Caco-2 (cell line): ENCODE results near the gene GDF7. TPM values are rescaled to one million over a fixed set of nuclear protein-coding genes. Genes with fewer than 3 reads are reported as not detected.

Source experiments
- BruUV-seq: library from RNA; stranded (reverse); fragments of 400-500 nt; replicated peaks from 2 replicates; lab custom pipeline; 2021; lab: Mats Ljungman, UMichigan
- CTCF ChIA-PET: fragments of 300-600 bp; sonication (Branson Sonifier 250); formaldehyde crosslinking; loops from one replicate; lab custom pipeline; 2022; ENCODE audit warnings: antibody characterized with exemption; lab: Charles Lee
- POLR2A ChIA-PET: fragments of 300-600 bp; sonication (Branson Sonifier 250); formaldehyde crosslinking; loops from one replicate; lab custom pipeline; 2022; ENCODE audit warnings: antibody characterized with exemption; lab: Charles Lee
- DNase-seq, 2 experiments: peaks; one replicate each; pipeline versions ENCODE4 v3.0.0 to v3.0.0-alpha.2; 2020 to 2022
- H3K27me3 ChIP-seq: replicated peaks from 2 replicates; pipeline ENCODE4 v1.6.0; 2011; ENCODE audit warnings: low read length; ENCODE audit not compliant: control insufficient read depth, insufficient read depth
- H3K36me3 ChIP-seq: 2 replicates; pipeline ENCODE4 v1.5.1; 2011; ENCODE audit warnings: low read length; ENCODE audit not compliant: control insufficient read depth, insufficient read depth
- H3K4me1 ChIP-seq: fragments of 250-450 bp; sonication (Bioruptor Pico); 2 replicates; pipeline ENCODE4 v1.5.1; 2020; ENCODE audit warnings: mild to moderate bottlenecking
- H3K4me3 ChIP-seq: 2 replicates; pipeline ENCODE4 v1.5.1; 2011; ENCODE audit warnings: low read depth, mild to moderate bottlenecking, control low read depth, low read length
- H3K9me3 ChIP-seq: fragments of 250-450 bp; sonication (Bioruptor Pico); 2 replicates; pipeline ENCODE4 v1.5.1; 2020; ENCODE audit warnings: mild to moderate bottlenecking, moderate library complexity
- H3K27ac Mint-ChIP-seq: one replicate; pipeline ENCODE4 v1.8.0; 2022; ENCODE audit warnings: mixed read lengths; ENCODE audit not compliant: unreplicated experiment
- H3K27me3 Mint-ChIP-seq: one replicate; pipeline ENCODE4 v1.8.0; 2022; ENCODE audit warnings: mixed read lengths; ENCODE audit not compliant: insufficient read depth, unreplicated experiment
- H3K36me3 Mint-ChIP-seq: one replicate; pipeline ENCODE4 v1.8.0; 2022; ENCODE audit warnings: mild to moderate bottlenecking, mixed read lengths; ENCODE audit not compliant: insufficient read depth, unreplicated experiment
- H3K4me1 Mint-ChIP-seq: one replicate; pipeline ENCODE4 v1.8.0; 2022; ENCODE audit warnings: low read depth, mixed read lengths; ENCODE audit not compliant: unreplicated experiment
- H3K4me3 Mint-ChIP-seq: one replicate; pipeline ENCODE4 v1.8.0; 2022; ENCODE audit warnings: mild to moderate bottlenecking, moderate library complexity, mixed read lengths; ENCODE audit not compliant: unreplicated experiment
- H3K9me3 Mint-ChIP-seq: one replicate; pipeline ENCODE4 v1.8.0; 2022; ENCODE audit warnings: mixed read lengths; ENCODE audit not compliant: unreplicated experiment
- intact Hi-C: fragments of 100-400 bp; cut with micrococcal nuclease; formaldehyde crosslinking; loops from one replicate; pipeline ENCODE4 v1.10.0; 2022; ENCODE audit not compliant: unreplicated experiment
- total RNA-seq: library from RNA; stranded (reverse); gene quantifications from 2 replicates; pipeline ENCODE4 v1.2.3, GENCODE V29; 2022
- TF ChIP-seq, protein P1 (sequence below), 2 experiments: fragments of 200-600 bp in 1 of 2; IDR thresholded peaks; 1 replicate in 1 of 2; 2 replicates in 1 of 2; pipeline versions ENCODE4 v1.5.1 to v1.8.0; 2011 to 2022; ENCODE audit warnings: antibody characterized with exemption in 1 of 2, control low read depth in 1 of 2, inconsistent platforms in 1 of 2, low read depth in 1 of 2, low read length in 1 of 2, mild to moderate bottlenecking in 1 of 2, moderate library complexity in 1 of 2; ENCODE audit not compliant: insufficient read depth in 1 of 2, severe bottlenecking in 1 of 2, unreplicated experiment in 1 of 2

GDF7 gene
- total RNA-seq, 1 experiment from 2014 or later: 1.7 TPM

DNA sequence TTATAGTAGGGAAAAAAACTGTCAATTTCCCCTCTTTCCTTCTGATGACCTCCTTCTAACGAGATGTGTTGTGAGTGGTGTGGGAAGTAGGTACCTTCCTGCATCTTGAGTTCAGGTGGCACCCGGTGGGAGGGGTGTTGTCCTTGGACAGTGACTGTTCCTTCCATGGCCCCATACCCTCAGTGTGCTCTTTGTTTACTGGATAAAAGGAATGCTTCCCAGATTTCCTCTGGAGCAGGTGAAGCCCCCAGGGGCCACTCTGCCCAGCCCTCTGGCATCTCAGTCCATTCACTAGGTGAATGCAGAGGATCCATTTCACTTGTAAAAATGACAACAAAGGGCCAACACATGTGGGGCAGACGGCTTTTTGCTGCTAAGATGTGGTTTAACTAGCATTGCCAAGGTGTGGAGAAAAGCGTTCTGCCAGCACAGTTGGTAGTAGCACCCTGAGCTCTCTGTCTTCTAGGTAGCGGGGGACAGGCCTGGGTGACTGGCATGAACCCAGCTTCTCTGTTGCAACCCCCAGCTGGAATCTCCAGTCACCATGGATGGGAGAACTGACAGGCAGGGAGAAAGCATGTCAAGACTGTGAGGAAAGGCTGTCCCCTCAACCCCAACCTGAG, 6.9 kb downstream of the GDF7 start:
- Histone ChIP-seq H3K36me3 (no peaks in the 10 kb centered on the region), H3K27me3 (no peaks in the 10 kb centered on the region), H3K4me3 (no peak overlapping the region), H3K4me1 (peaks cover 15% of the 10 kb centered on the region), H3K9me3 (no peaks in the 10 kb centered on the region)
- intact Hi-C loops: no loop called here
- ChIA-PET POLR2A (no interaction called here), CTCF (interaction anchor here (7.1 kb wide), 1 partner anchor 13 kb away, joined by 281 read pairs; no protein-coding TSS in a partner anchor)
- Mint-ChIP-seq H3K4me3 (no peak overlapping the region), H3K36me3 (peaks cover 36% of the 10 kb centered on the region), H3K27ac (no peak overlapping the region), H3K4me1 (peaks cover 25% of the 10 kb centered on the region), H3K27me3 (no peaks in the 10 kb centered on the region), H3K9me3 (no peaks in the 10 kb centered on the region)
- TF ChIP-seq, protein P1, sequence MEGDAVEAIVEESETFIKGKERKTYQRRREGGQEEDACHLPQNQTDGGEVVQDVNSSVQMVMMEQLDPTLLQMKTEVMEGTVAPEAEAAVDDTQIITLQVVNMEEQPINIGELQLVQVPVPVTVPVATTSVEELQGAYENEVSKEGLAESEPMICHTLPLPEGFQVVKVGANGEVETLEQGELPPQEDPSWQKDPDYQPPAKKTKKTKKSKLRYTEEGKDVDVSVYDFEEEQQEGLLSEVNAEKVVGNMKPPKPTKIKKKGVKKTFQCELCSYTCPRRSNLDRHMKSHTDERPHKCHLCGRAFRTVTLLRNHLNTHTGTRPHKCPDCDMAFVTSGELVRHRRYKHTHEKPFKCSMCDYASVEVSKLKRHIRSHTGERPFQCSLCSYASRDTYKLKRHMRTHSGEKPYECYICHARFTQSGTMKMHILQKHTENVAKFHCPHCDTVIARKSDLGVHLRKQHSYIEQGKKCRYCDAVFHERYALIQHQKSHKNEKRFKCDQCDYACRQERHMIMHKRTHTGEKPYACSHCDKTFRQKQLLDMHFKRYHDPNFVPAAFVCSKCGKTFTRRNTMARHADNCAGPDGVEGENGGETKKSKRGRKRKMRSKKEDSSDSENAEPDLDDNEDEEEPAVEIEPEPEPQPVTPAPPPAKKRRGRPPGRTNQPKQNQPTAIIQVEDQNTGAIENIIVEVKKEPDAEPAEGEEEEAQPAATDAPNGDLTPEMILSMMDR (IDR thresholded peaks at IDR 0.05; ENCODE audit: insufficient read depth in 1 of 2, low read depth in 1 of 2, low read length in 1 of 2, severe bottlenecking in 1 of 2, unreplicated experiment in 1 of 2): no peak
- BruUV-seq: no TSS peak
- DNase-seq: no peak

DNA sequence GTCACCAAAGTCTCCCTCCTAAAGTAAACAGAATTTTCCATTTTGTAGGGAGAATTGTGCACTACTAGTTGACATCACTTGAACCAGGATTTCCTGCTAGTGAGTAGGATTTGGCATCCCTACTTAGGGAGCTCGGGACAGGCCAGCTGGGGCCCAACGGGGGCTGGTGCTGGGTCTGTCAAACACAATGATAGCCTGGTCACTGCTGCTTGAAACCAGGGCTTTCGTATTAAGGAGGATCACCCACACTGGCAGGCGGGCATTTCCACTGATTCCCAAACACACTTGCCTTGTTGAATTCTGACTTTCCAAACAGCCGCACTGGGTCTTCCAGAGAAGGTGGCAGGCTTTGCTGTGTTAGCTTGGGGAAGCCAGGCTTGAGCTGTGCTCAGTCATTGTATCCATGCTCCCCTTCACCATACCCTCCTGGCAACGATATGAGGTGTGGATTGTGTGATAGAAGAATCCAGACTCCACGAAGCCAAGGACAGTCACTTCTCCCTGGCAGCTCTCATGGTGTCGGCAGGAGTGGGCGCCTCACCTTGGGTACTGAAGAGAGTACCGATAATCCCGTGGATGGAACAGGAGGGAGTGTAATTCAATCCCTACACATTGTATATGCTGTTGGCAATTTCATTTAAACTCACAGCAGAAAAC, 7.5 kb downstream of the GDF7 start:
- intact Hi-C loops: no loop called here
- no peak overlapping the region for H3K4me3 ChIP-seq
- H3K36me3 ChIP-seq: no peaks in the 10 kb centered on the region
- H3K27me3 ChIP-seq: no peaks in the 10 kb centered on the region
- H3K27ac Mint-ChIP-seq: peak overlapping the region; percentile 69
- H3K36me3 Mint-ChIP-seq: peaks cover 36% of the 10 kb centered on the region
- H3K4me1 Mint-ChIP-seq: peaks cover 25% of the 10 kb centered on the region
- no peaks in the 10 kb centered on the region for H3K9me3 Mint-ChIP-seq
- H3K9me3 ChIP-seq: no peaks in the 10 kb centered on the region
- H3K27me3 Mint-ChIP-seq: no peaks in the 10 kb centered on the region
- TF ChIP-seq, protein P1 (IDR thresholded peaks at IDR 0.05; ENCODE audit: insufficient read depth in 1 of 2, low read depth in 1 of 2, low read length in 1 of 2, severe bottlenecking in 1 of 2, unreplicated experiment in 1 of 2): no peak
- H3K4me3 Mint-ChIP-seq: no peak overlapping the region
- ChIA-PET POLR2A (interaction anchor here (0.7 kb wide), 1 partner anchor 250 kb away, joined by 3 read pairs; no protein-coding TSS in a partner anchor), CTCF (interaction anchor here (3.3 to 7.1 kb wide), 2 partner anchors 7 to 14 kb away, joined by 72 to 281 read pairs; partner anchors contain the start of gene GDF7)
- BruUV-seq: no TSS peak
- no peak for DNase-seq
- H3K4me1 ChIP-seq: peaks cover 15% of the 10 kb centered on the region

DNA sequence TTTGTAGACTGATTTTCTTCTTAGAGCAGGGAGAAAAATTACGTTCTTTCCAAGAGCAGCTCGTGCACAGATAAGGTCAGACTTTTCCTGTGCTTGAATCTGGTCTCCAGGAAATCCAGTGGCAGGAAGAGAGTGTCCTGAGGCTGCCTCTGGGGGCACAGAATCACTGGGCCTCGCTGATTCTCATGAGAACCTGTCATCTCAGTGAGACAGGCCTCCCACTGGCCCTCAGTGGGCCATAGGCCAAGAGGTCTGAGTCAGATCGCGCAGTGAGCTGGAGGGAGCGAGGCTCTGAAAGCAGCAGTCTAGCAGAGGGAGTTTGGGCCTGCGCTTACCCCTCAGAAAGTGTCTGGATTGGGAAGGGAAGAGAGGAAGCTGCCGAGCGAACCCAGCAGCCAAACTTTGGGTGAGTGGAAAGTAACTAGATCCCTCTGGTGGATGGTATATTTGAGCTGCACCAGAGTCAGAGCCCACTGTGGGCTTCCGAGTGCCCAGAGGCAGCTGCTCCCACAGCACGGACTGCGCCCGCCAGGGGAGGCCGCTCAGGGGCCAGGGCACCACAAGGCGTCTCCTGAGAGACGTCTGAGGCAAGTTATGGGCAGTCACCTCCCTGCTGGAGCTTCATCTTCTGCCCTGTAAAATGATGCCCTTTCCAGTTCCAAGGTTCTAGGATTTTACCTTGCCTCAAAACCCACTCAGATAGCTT, 8.2 kb downstream of the GDF7 start:
- Mint-ChIP-seq H3K9me3 (no peaks in the 10 kb centered on the region), H3K27me3 (no peaks in the 10 kb centered on the region), H3K4me1 (peaks cover 25% of the 10 kb centered on the region), H3K27ac (peak overlapping the region; percentile 69), H3K36me3 (peaks cover 36% of the 10 kb centered on the region), H3K4me3 (peak overlapping the region; percentile 27)
- H3K4me3 ChIP-seq: no peak overlapping the region
- H3K9me3 ChIP-seq: no peaks in the 10 kb centered on the region
- DNase-seq: no peak
- peaks cover 15% of the 10 kb centered on the region for H3K4me1 ChIP-seq
- intact Hi-C loops: loop anchor here (5.0 kb wide), 2 partner anchors 147 to 367 kb away; partner anchors contain the start of genes APOB and LDAH
- ChIA-PET CTCF (interaction anchor here (0.8 to 7.1 kb wide), 16 partner anchors 8 to 490 kb away, joined by 3 to 281 read pairs (median 10); partner anchors contain the start of genes GDF7, HS1BP3, LDAH and RHOB), POLR2A (interaction anchor here (0.6 to 1.7 kb wide), 8 partner anchors 8 to 250 kb away, joined by 3 to 13 read pairs (median 6); partner anchors contain the start of genes GDF7, HS1BP3, LDAH and RHOB)
- TF ChIP-seq, protein P1 (IDR thresholded peaks at IDR 0.05; ENCODE audit: insufficient read depth in 1 of 2, low read depth in 1 of 2, low read length in 1 of 2, severe bottlenecking in 1 of 2, unreplicated experiment in 1 of 2): no peak
- H3K36me3 ChIP-seq: no peaks in the 10 kb centered on the region
- BruUV-seq: no TSS peak
- H3K27me3 ChIP-seq: no peaks in the 10 kb centered on the region
